WTC11 (cell line): Measurements from ENCODE around the gene SLC2A14.

Experiments
- ATF1 ChIP-seq: sonication (generic); formaldehyde crosslinking; IDR thresholded peaks from 2 replicates; pipeline ENCODE4 v1.8.1; 2023; ENCODE audit warnings: mild to moderate bottlenecking, moderate library complexity, missing genetic modification reagents
- CTCF ChIP-seq: fragments of 200-600 bp; IDR thresholded peaks from 2 replicates; pipeline ENCODE4 v1.8.0; 2022; ENCODE audit warnings: antibody characterized with exemption

GRCh38 chr12:7905071-7905470 lies 32.4 kb upstream of the SLC2A14 start:
- TF ChIP-seq CTCF = no peak
- TF ChIP-seq ATF1 (CRISPR knock-in tag) = no peak
